BLaER1 treated with 17β-estradiol and CSF1 and Interleukin-3, amounts not matched to agents 10 nM and 100 nM (cell line): ENCODE data around the gene TIGAR.
A peak's percentile ranks its signal among the peaks of the same experiment; 100 is the strongest.

Source experiments
- H3K27ac ChIP-seq, 11 experiments: shearing (Covaris generic); formaldehyde crosslinking; 2 replicates each; pipeline ENCODE4 v1.8.1; 2022
- H3K27me3 ChIP-seq, 11 experiments: shearing (Covaris generic); formaldehyde crosslinking; 2 replicates each; pipeline ENCODE4 v1.8.1; 2022
- H3K36me3 ChIP-seq, 11 experiments: shearing (Covaris generic); formaldehyde crosslinking; 2 replicates each; pipeline ENCODE4 v1.8.1; 2022
- H3K4me1 ChIP-seq, 10 experiments: shearing (Covaris generic); formaldehyde crosslinking; 2 replicates each; pipeline ENCODE4 v1.8.1; 2022
- H3K4me2 ChIP-seq, 11 experiments: shearing (Covaris generic); formaldehyde crosslinking; 2 replicates each; pipeline ENCODE4 v1.8.1; 2022
- H3K4me3 ChIP-seq, 10 experiments: shearing (Covaris generic); formaldehyde crosslinking; 2 replicates each; pipeline ENCODE4 v1.8.1; 2022
- H3K9ac ChIP-seq, 11 experiments: shearing (Covaris generic); formaldehyde crosslinking; 2 replicates each; pipeline ENCODE4 v1.8.1; 2022
- H3K9me3 ChIP-seq, 11 experiments: shearing (Covaris generic); formaldehyde crosslinking; replicated peaks in 1 of 11; 2 replicates each; pipeline ENCODE4 v1.8.1; 2022
- H4K20me1 ChIP-seq, 11 experiments: shearing (Covaris generic); formaldehyde crosslinking; 2 replicates each; pipeline ENCODE4 v1.8.1; 2022
- Cebpa-rat ChIP-seq, 11 experiments: shearing (Covaris generic); IDR thresholded peaks; 2 replicates each; pipeline ENCODE4 v1.8.1; 2022

The TIGAR gene

DNA sequence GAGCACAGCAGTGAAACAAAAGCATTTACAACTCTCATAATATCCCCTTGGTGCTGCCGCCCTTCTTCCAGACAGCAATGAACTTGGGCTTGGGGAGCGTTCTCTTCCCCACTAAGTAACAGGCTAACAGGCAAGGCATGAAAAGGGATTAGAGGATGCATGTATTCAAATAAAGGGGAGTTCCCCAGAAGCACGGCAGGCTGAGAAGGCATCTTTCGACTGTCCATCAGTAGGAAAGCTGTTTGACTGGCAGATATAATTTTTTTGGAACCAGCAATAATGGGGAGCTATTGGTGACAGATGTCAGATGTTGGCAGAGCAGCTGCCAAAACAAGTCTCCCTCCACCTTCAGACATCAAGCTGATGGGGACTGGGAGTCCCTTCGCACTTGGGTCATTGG is 9.2 kb upstream of the TIGAR start:
- no peak overlapping the region for H3K27ac ChIP-seq
- peak overlapping the region in 6 of 11 experiments; percentile 15 to 42 (median 33); a peak in 9 of 22 replicates for H3K4me2 ChIP-seq
- H3K36me3 ChIP-seq = no peaks in the 10 kb centered on the region
- H3K27me3 ChIP-seq = no peaks in the 10 kb centered on the region
- no peak overlapping the region for H3K9ac ChIP-seq
- no peaks in the 10 kb centered on the region for H3K9me3 ChIP-seq
- no peak for TF ChIP-seq Cebpa-rat (IDR thresholded peaks at IDR 0.05)
- no peaks in the 10 kb centered on the region for H4K20me1 ChIP-seq
- H3K4me1 ChIP-seq = peaks cover 0 to 22% (median 10%) of the 10 kb centered on the region in 10 experiments; a peak in 12 of 20 replicates
- H3K4me3 ChIP-seq = no peak overlapping the region

DNA sequence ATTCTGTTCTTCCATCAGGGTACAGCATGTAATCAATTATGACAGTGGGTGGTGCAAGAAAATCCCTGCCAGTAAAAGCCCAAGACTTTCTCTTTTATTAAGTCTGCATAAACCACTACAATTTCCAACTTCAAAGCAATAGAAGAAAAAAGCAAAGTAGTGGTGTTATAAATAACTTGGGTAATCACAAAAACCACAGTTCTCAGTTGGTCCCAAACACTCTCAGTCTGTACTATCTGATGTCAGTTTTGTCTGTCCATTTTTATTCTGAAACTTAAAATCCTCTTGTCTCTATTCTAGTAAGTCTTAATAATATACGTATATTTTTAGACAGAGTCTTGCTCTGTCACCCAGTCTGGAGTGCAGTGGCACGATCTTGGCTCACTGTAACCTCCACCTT is 8.8 kb upstream of the TIGAR start:
- peaks cover 0 to 22% (median 10%) of the 10 kb centered on the region in 10 experiments; a peak in 12 of 20 replicates for H3K4me1 ChIP-seq
- no peak for TF ChIP-seq Cebpa-rat (IDR thresholded peaks at IDR 0.05)
- no peaks in the 10 kb centered on the region for H3K36me3 ChIP-seq
- no peak overlapping the region for H3K27ac ChIP-seq
- H3K4me2 ChIP-seq = peak overlapping the region in 6 of 11 experiments; percentile 15 to 42 (median 33); a peak in 9 of 22 replicates
- H4K20me1 ChIP-seq = no peaks in the 10 kb centered on the region
- H3K4me3 ChIP-seq = no peak overlapping the region
- H3K27me3 ChIP-seq = no peaks in the 10 kb centered on the region
- H3K9me3 ChIP-seq = no peaks in the 10 kb centered on the region
- H3K9ac ChIP-seq = no peak overlapping the region

DNA sequence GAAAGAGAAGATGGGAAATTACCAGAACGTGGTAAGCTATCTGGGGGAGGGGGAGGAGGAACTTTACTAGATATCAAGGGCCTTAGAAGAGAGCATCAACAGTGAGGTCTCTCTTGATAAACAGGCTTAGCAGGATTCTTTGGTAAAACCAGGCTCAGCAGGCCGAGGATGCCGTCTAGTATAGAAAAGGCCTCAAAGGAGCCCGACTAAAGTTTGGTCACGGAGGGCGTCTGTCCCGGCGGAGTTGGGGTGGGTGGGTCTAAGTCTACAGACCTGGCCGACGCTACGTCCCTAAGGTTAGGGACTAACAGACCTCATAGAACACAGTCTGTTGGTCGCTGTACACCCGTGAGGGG is 538 bp upstream of the TIGAR start:
- no peaks in the 10 kb centered on the region for H3K27me3 ChIP-seq
- peaks cover 11 to 18% (median 15%) of the 10 kb centered on the region in 11 experiments for H3K36me3 ChIP-seq
- H3K9ac ChIP-seq = peak overlapping the region; percentile 77 to 97 (median 90)
- peaks cover 0 to 39% (median 21%) of the 10 kb centered on the region in 11 experiments; a peak in 13 of 22 replicates for H4K20me1 ChIP-seq
- TF ChIP-seq Cebpa-rat (IDR thresholded peaks at IDR 0.05) = no peak
- H3K4me1 ChIP-seq = peaks cover 19 to 40% (median 29%) of the 10 kb centered on the region in 10 experiments
- peak overlapping the region; percentile 70 to 92 (median 87) for H3K4me2 ChIP-seq
- H3K27ac ChIP-seq = peak overlapping the region; percentile 63 to 94 (median 86); a peak in 21 of 22 replicates
- H3K9me3 ChIP-seq = no peaks in the 10 kb centered on the region
- peak overlapping the region; percentile 81 to 99 (median 92) for H3K4me3 ChIP-seq

DNA sequence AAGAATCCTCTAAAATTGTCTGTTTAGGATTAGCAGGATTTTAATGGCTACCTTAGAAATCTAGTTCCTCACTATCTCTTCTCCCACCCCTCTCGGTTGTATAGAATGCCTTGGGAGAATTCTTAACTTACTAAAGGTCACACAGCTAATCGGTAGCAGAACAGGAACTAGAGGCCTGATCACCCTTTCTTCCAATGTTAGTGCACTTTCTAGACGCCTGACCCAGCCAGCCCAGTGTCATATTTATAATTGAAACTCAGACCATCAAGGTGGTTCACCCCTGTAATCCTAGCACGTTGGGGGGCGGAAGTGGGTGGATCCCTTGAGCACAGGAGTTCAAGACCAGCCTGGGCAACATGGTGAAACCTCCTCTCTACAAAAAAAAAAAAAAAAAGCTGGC is 1.7 kb downstream of the TIGAR start:
- no peaks in the 10 kb centered on the region for H3K27me3 ChIP-seq
- peak overlapping the region in 8 of 10 experiments; percentile 86 to 99 (median 92); a peak in 12 of 20 replicates for H3K4me3 ChIP-seq
- no peaks in the 10 kb centered on the region for H3K9me3 ChIP-seq
- peaks cover 9 to 61% (median 43%) of the 10 kb centered on the region in 11 experiments; a peak in 20 of 22 replicates for H4K20me1 ChIP-seq
- peaks cover 19 to 62% (median 29%) of the 10 kb centered on the region in 10 experiments for H3K4me1 ChIP-seq
- peak overlapping the region in 3 of 11 experiments; percentile 24 to 40 (median 30); a peak in 4 of 22 replicates for H3K27ac ChIP-seq
- TF ChIP-seq Cebpa-rat (IDR thresholded peaks at IDR 0.05) = no peak
- H3K36me3 ChIP-seq = peaks cover 11 to 38% (median 19%) of the 10 kb centered on the region in 11 experiments
- H3K4me2 ChIP-seq = peak overlapping the region; percentile 78 to 97 (median 87)
- H3K9ac ChIP-seq = peak overlapping the region in 4 of 11 experiments; percentile 4 to 89 (median 50); a peak in 6 of 22 replicates

DNA sequence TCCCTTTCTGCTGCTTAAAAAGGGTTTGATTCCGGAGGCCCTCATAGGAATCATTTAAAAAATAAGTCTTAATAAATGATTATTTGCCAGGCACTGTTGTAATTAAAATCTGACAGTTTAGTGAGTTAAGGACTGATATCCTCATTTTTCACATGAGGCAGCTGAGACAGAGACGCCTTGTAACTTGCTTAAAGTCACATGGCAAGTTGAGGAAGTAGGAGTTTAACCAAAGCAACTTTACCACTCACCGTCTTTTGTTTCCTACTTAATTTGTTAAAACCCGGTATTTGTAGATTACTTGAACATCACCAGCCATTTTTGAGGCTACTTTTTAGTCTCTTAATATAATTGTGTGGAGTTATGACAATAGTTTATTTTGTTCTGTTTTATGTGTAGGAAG is 2.4 kb downstream of the TIGAR start:
- Histone ChIP-seq H3K27ac (peak overlapping the region in 3 of 11 experiments; percentile 24 to 40 (median 30); a peak in 5 of 22 replicates), H3K9me3 (no peaks in the 10 kb centered on the region), H3K4me2 (peak overlapping the region; percentile 78 to 97 (median 87)), H3K36me3 (peaks cover 11 to 38% (median 23%) of the 10 kb centered on the region in 11 experiments), H3K27me3 (no peaks in the 10 kb centered on the region), H3K4me1 (peaks cover 19 to 68% (median 29%) of the 10 kb centered on the region in 10 experiments), H3K9ac (peak overlapping the region in 3 of 11 experiments; percentile 4 to 89 (median 88); a peak in 2 of 22 replicates), H3K4me3 (peak overlapping the region in 4 of 10 experiments; percentile 34 to 99 (median 86); a peak in 8 of 20 replicates), H4K20me1 (peaks cover 16 to 68% (median 50%) of the 10 kb centered on the region in 11 experiments; a peak in 20 of 22 replicates)
- TF ChIP-seq Cebpa-rat (IDR thresholded peaks at IDR 0.05) = no peak

DNA sequence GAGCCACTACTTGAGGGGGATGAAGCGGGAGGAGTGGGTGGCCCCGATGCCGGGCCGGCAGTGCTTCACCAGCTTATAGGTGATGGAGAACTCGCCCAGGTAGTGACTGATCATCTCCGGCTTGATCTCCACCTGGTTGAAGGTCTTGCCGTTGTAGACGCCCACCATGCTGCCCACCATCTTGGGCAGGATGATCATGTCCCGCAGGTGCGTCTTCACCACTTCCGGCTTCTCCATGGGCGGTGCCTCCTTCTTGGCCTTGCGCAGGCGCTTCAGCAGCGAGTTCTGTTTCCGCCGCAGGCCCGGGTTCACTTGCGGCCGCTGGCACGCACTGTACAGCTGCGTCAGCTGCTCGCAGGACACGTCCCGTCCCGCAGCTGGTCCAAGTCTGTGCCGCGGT is 3.4 kb downstream of the TIGAR start:
- Histone ChIP-seq H3K36me3 (peaks cover 14 to 41% (median 25%) of the 10 kb centered on the region in 11 experiments), H3K4me2 (peak overlapping the region in 3 of 11 experiments; percentile 90 to 97 (median 91); a peak in 7 of 22 replicates), H3K9ac (no peak overlapping the region), H3K27me3 (no peaks in the 10 kb centered on the region), H3K4me3 (peak overlapping the region in 1 of 10 experiments; percentile 86; a peak in 1 of 20 replicates), H4K20me1 (peaks cover 20 to 78% (median 59%) of the 10 kb centered on the region in 11 experiments; a peak in 21 of 22 replicates), H3K9me3 (no peaks in the 10 kb centered on the region), H3K4me1 (peaks cover 19 to 68% (median 29%) of the 10 kb centered on the region in 10 experiments), H3K27ac (no peak overlapping the region)
- no peak for TF ChIP-seq Cebpa-rat (IDR thresholded peaks at IDR 0.05)

DNA sequence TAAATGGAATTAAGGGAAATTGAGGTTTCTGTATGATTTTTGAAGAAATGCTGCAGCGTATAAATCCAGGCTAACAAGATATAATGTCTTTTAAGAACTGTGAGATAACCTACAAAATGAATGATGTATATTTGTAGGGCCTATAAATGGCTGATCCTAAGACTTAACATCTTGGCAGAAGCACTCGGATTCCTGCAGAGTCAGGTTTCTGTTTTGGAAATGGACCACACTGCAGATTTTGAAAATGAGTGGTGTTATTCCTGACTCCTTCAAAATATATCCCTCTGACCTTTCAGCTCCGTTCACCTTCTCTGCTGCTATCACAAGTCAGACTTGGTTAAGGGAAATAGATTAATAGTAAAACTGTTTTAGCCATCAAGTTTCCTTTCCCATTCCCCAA is 5.0 kb downstream of the TIGAR start:
- H3K36me3 ChIP-seq = peaks cover 26 to 57% (median 36%) of the 10 kb centered on the region in 11 experiments
- peaks cover 35 to 94% (median 75%) of the 10 kb centered on the region in 11 experiments; a peak in 21 of 22 replicates for H4K20me1 ChIP-seq
- no peaks in the 10 kb centered on the region for H3K27me3 ChIP-seq
- H3K4me3 ChIP-seq = no peak overlapping the region
- H3K4me2 ChIP-seq = peak overlapping the region in 2 of 11 experiments; percentile 46 to 49; a peak in 4 of 22 replicates
- no peak overlapping the region for H3K9ac ChIP-seq
- H3K9me3 ChIP-seq = no peaks in the 10 kb centered on the region
- peaks cover 17 to 64% (median 24%) of the 10 kb centered on the region in 10 experiments for H3K4me1 ChIP-seq
- TF ChIP-seq Cebpa-rat (IDR thresholded peaks at IDR 0.05) = no peak
- H3K27ac ChIP-seq = no peak overlapping the region

DNA sequence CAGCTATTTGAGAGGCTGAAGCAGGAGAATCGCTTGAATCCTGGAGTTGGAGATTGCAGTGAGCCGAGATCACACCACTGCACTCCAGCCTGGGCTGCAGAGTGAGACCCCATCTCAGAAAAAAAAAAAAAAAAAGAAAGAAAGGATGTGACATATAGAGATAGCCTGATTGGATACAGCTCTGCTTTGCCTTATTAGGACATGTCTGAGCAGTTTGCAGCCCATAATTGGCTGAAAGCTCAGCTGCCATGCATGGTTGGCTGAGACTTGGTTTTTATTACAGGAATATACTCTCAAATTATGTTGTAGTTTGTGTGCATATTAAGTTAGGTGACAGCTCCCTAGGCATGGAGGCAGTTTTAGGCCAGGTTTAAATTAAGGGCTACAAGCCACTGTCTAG is 6.3 kb downstream of the TIGAR start:
- H3K4me2 ChIP-seq = peak overlapping the region in 2 of 11 experiments; percentile 31 to 32; a peak in 2 of 22 replicates
- H4K20me1 ChIP-seq = peaks cover 47 to 99% (median 81%) of the 10 kb centered on the region in 11 experiments; a peak in 21 of 22 replicates
- H3K9ac ChIP-seq = no peak overlapping the region
- peaks cover 37 to 70% (median 47%) of the 10 kb centered on the region in 11 experiments for H3K36me3 ChIP-seq
- no peak overlapping the region for H3K27ac ChIP-seq
- no peak for TF ChIP-seq Cebpa-rat (IDR thresholded peaks at IDR 0.05)
- no peak overlapping the region for H3K4me3 ChIP-seq
- H3K27me3 ChIP-seq = no peaks in the 10 kb centered on the region
- peaks cover 10 to 59% (median 18%) of the 10 kb centered on the region in 10 experiments for H3K4me1 ChIP-seq
- no peaks in the 10 kb centered on the region for H3K9me3 ChIP-seq

DNA sequence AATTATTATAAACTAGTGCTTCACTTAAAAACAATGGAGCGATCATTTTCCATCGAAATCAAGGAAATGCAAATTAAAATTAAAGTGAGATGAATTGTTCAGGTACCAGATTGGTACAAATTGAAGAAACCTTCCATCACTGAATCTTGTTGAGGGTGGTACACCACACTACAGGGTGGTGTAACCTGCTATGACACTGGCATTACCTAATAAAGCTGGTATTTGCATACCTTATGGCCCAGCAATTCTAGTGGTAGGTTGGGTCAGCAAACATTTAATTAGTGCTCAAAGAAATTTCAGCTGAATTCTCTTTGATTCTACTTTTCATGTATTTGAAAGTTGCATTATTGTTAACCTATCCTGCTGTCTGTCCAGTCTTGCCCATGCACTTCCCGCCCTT is 9.2 kb downstream of the TIGAR start:
- H3K4me1 ChIP-seq = peaks cover 0 to 32% (median 0%) of the 10 kb centered on the region in 10 experiments; a peak in 7 of 20 replicates
- H3K4me3 ChIP-seq = no peak overlapping the region
- no peak overlapping the region for H3K27ac ChIP-seq
- TF ChIP-seq Cebpa-rat (IDR thresholded peaks at IDR 0.05) = no peak
- H3K27me3 ChIP-seq = no peaks in the 10 kb centered on the region
- no peak overlapping the region for H3K4me2 ChIP-seq
- no peaks in the 10 kb centered on the region for H3K9me3 ChIP-seq
- H4K20me1 ChIP-seq = peaks cover 48 to 100% (median 74%) of the 10 kb centered on the region in 11 experiments; a peak in 21 of 22 replicates
- peaks cover 51 to 84% (median 62%) of the 10 kb centered on the region in 11 experiments for H3K36me3 ChIP-seq
- no peak overlapping the region for H3K9ac ChIP-seq
